Right renal cortex interstitium (tissue), 3 donors: Measurements from ENCODE around the gene QRFP. TPM values are rescaled to one million over a fixed set of nuclear protein-coding genes. Genes with fewer than 3 reads are reported as not detected.

Experiments used
- DNase-seq, 3 donors: peaks; one replicate each; pipeline ENCODE4 v3.0.0-alpha.2; 2013; ENCODE audit warnings: low read depth in 3 of 3, low spot score in 2 of 3
- polyA plus RNA-seq, 3 donors: library from polyadenylated mRNA; unstranded; fragments of 120-200 nt; gene quantifications; one replicate each; pipeline ENCODE4 v1.2.1, GENCODE V29; 2013; ENCODE audit not compliant: insufficient read length in 3 of 3

QRFP gene
- under 1 TPM; 0.47 to 0.69 (median 0.50) TPM for polyA plus RNA-seq

- no peak for DNase-seq
Measured at GRCh38 chr9:130896233-130897014, at the start of gene QRFP. Gene QRFP (minus strand): TSS chr9:130896812. CDS start chr9:130893838, 2,974 bp downstream.

GRCh38 chr9:130945173-130945572 is 48.6 kb upstream of the QRFP start:
- no peak for DNase-seq

GRCh38 chr9:130944510-130945058 is 48.0 kb upstream of the QRFP start:
- no peak for DNase-seq

- DNase-seq, result no peak
Measured at GRCh38 chr9:130943777-130944176, 47.2 kb upstream of the QRFP start.

GRCh38 chr9:130943221-130943620 is 46.6 kb upstream of the QRFP start:
- no peak for DNase-seq

- no peak for DNase-seq
Measured at GRCh38 chr9:130942679-130943078, 46.1 kb upstream of the QRFP start.

- DNase-seq, result no peak
Measured at GRCh38 chr9:130942084-130942483, 45.5 kb upstream of the QRFP start.

- no peak for DNase-seq
Measured at GRCh38 chr9:130940693-130941576, 44.3 kb upstream of the QRFP start.

- DNase-seq, result no peak
Measured at GRCh38 chr9:130940027-130940549, 43.5 kb upstream of the QRFP start.

GRCh38 chr9:130939405-130940026 is 42.9 kb upstream of the QRFP start:
- DNase-seq, result no peak

GRCh38 chr9:130938652-130939404 is 42.2 kb upstream of the QRFP start, which contains the start of gene FIBCD1:
Gene FIBCD1 (minus strand): TSS chr9:130939247. CDS start chr9:130938607, 640 bp downstream.
- DNase-seq, result no peak

- no peak for DNase-seq
Measured at GRCh38 chr9:130938184-130938651, 41.6 kb upstream of the QRFP start.

GRCh38 chr9:130937146-130938076 is 40.8 kb upstream of the QRFP start:
- DNase-seq, result no peak

GRCh38 chr9:130936285-130937117 is 39.9 kb upstream of the QRFP start:
- no peak for DNase-seq

- DNase-seq, result no peak
Measured at GRCh38 chr9:130935648-130936271, 39.1 kb upstream of the QRFP start.

- DNase-seq, result no peak
Measured at GRCh38 chr9:130934702-130935647, 38.4 kb upstream of the QRFP start.
